A172 (cell line): ENCODE measurements around the gene RUNDC3A. TPM values are rescaled to one million over a fixed set of nuclear protein-coding genes. Genes with fewer than 3 reads are reported as not detected.

Experiments
- DNase-seq: peaks from one replicate; pipeline ENCODE4 v3.0.0-alpha.2; 2015; ENCODE audit warnings: low spot score
- total RNA-seq: library from RNA; depleted of rRNA; stranded (reverse); fragments of >200 nt; shearing (Covaris generic); gene quantifications from 2 replicates; pipeline ENCODE4 v1.2.3, GENCODE V29; 2014

Gene RUNDC3A
- total RNA-seq, 1 experiment from 2014 or later: not detected

DNA sequence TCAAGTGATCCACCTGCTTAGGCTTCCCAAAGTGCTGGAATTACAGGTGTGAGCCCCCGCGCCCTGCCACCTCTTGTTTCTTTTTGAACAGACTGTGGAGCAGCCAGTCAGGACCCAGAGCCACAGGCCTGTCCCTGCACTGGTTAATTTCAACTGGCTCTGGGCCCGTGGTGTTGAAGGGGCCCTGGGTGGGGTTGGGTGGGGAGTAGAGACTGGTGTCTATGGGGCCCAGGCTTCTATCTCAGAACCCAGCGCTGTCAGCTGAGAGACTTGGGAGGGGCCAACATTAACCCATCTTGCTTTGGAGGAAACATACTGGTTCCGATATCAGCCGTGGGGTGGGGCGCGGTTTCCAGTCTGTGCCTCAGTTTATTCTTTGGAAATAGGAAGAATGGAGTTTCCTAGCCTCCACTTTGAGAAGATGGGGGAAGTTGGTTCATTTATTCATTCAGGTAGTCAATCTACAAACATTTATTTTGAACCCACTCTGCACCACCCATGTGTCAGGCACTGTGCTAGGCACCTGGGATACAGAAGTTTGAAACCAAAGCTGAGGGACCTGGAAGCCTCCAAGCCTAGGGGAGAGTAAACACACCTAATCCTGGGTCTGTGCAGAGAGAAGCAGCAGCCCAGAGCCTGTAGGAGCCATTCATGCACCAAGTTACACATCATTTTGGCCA, 24.9 kb upstream of the RUNDC3A start:
- DNase-seq: no peak

DNA sequence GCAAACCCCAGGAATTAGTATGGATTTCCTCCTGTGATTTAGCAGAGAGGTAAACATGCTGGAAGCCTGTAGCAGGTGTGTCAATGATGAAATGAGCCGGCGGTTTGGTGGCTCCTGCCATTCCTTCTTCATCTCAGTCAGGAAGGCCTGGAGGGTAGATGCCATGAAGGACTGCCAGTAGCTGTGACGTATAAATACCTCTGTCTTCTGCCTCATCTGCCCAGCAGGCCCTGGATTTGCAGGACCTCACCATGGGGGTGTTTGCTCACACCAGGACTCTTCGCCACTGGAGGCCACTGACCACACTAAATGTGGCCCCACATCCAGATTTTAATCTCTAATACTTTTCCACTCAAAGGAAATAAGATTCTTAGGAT, 24.4 kb upstream of the RUNDC3A start:
- no peak for DNase-seq

DNA sequence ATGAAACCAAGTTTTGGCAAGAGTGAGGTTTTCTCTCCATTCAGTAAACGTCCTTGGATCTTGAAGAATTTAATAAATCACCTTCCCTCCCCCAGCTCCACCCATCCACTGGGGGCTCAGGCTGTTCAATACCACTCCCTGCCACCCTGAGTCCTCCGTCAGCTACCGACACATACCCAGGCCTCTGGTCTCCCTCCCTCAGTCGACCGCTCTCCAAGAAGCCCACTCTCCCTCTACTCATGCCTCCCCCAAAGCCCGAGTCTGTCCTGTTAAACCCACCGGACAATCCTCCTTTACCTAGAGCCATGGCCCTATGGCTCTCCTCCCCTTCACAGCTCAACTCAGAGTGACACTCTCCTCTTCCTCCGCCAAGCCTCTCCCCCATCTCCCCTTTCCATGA, 20.8 kb upstream of the RUNDC3A start:
- DNase-seq: no peak

DNA sequence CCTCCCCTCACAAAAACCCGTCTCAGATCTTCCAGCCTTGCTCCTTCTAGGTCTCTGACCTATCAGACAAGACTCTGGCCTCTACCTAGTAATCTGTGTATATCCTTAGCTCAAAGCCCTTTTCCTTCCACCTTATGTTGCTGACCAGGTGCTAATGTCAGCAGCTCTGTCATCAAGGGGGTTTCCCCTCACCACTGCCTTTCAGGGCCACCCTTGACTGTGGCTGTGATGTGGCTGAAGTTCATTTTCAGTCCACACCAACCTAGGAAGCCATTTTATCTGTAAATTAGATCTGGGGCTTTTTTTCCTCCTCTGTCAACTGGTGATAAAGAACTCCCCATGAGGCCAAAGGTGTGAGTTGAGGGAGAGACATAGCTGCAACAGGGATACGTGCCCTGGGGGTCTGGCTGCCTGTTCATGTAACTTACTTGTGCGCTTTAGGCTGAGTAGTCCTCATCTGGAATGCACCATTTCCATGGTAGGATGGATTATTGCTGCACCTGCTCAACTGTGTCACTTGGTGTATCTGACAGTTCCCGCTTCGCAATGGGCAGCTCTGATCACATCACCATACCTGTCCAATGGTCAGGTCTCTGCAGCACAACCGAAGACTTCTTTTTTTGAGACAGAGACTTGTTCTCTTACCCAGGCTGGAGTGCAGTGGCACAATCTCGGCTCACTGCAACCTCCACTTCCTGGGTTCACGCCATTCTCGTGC, 14.7 kb upstream of the RUNDC3A start:
- no peak for DNase-seq

DNA sequence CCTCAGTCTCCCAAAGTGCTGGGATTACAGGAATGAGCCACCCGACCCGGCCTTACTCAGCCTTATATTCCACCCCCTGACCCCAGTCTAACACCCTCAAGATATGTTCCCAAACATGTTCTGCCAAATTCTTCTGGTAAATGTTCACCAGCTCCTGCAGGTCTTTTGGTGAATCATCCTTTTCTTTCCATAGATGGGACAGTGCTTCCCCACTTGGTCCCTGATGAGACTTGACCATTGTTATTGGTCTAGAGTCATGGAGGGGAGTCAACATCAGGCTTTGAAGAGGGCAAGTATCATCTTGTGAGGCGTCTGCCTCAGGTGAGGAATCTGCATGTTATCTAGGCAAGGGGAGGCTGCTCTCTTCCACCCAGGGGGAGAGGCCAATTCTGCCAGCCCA, 10.4 kb upstream of the RUNDC3A start:
- DNase-seq: no peak

DNA sequence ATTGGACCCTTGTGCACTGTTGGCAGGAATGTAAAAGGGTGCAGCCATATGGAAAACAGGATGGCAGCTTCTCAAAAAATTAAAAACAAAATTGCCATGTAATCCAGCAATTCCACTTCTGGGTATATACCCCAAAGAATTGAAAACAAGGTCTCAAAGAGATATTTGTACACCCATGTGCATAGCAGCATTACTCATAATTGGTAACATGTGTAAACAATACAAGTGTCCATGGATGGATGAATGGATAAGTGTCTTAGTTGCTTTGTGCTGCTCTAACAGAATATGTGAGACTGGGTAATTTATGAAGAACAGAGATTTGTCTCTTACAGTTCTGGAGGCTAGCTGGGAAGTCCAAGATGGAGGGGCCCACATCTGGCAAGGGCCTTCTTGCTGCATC, 3.8 kb upstream of the RUNDC3A start:
- DNase-seq: no peak

DNA sequence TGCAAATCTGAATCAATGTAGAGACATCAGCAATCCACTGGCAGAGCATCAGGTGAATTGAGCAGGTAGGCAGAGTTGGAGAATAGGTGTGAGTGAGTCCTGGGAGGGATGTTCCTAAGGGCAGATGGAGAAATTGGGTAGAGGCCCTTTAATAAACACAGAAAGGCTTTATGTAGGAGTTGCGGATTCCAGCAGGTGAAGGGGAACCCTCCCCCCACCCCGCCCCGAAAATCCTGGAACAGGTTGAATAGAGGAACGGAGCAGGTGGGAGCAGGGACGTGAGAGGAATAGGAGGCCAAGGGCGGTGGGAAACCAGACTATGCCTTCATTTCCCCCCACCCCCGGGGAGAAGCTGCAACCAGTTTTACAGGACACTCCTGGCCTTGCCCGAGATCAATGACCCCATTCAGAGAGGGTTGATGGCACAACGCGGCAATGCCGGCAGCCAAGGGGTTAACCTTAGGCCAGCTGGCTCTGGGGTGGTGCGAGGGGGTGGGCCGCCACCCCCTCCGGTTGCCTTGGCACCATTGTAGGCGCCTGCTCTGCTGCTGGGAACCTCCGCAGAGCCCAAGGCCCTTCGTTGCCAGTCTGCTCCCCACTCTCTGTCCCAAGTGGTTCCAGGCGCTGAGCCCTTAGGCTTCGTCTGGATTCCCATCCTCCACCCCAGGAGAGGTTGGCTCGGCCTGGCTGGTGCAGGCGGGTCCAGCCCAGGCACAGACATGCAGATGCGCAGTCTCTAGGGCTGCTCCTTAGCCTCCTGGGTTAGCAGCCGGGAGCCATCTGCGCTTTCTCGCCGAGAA, 814 bp upstream of the RUNDC3A start:
- DNase-seq: peak; percentile 45

DNA sequence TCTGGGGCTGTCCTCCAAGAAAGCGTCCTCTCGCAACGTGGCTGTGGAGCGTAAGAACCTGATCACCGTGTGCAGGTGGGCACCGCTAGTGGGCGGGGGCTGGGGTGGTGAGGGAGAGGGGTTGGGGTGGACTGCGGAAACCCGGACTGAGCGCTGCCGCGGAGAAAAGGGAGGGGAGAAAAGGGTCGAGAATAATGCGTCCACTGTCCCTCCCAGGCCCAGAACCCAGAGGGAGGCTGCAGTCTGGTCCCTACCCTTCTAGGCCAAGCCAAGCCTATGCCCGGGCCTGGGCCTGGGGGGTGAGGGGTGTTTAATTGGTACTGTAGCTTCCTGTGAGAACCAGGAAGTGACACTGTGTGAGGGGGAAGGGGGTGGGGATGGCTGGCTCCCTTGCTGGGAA, 464 bp downstream of the RUNDC3A start:
- no peak for DNase-seq

DNA sequence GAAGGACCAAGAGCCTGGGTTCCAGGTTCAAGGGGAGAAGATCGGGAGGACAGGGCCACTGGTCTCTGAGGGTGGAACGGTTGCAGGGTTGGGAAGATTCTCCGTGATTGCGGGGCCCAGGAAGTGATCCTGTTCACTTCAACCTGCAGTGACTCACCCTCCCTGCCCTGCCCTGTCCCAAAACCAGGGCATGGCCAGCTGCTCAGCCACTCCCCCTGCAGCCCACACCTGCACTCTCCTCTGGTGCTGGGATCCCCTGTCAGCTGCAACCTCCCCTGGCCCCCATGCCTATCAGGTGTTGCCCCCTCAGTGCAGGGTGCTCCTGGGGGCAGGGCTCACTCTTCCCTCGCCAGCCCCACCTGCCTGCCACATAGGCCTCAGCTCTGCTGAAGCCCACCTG, 1.1 kb downstream of the RUNDC3A start:
- peak; percentile 27 for DNase-seq

DNA sequence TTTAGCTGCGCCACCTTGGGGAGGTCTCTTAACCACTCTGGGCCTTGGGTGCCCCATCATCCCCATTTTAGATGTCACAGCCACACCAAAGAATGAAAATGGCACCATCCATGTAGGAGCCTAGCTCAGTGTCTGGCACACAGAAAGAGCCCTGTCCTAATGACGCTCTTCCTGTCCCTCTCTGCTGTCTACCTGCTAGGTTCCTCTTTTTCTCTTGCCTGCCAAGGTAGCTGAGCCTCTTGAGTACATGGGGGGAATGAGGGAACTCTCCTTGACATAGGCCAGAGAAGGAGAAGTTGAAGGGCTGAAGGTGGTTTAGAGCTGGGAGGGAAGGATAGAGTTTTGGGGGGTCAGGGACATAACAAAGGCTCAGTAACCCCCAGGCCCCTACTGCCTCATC, 1.8 kb downstream of the RUNDC3A start:
- DNase-seq: no peak

DNA sequence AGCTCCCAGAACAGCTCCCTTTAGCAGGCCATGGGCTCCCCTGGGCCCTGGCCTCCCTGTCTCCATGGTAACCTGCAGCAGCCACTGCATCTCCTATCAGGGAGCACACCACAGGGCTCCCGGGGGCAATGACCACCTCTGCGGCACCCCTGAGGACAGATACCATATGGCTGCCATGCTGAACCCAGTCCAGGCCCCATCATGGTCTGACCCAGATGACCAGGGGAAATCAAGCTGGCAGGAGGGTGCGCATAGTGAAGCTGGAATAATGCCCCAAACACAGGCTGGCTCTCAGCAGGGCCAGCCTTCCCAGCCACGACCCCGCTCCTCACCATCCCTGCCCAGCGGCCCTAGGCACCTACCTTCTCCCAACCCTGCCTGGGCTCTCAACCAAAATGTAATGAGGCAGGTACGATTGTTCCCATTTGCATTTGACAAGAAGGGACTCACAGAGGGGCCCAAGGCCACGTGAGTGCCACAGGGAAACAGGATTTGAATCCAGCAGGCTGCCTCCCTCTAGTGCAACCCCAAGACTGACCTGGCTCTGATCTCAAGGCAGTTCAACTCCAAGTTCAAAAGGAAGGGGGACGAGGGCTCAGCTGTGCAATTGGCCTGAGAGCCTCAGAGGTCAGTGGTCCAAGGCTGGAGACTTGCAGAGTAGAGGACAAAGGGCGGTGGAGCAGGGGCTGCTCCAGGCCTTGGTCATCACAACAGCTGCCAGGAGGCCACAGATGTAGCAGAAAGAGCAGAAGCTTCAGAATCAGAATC, 2.4 kb downstream of the RUNDC3A start:
- DNase-seq: no peak

DNA sequence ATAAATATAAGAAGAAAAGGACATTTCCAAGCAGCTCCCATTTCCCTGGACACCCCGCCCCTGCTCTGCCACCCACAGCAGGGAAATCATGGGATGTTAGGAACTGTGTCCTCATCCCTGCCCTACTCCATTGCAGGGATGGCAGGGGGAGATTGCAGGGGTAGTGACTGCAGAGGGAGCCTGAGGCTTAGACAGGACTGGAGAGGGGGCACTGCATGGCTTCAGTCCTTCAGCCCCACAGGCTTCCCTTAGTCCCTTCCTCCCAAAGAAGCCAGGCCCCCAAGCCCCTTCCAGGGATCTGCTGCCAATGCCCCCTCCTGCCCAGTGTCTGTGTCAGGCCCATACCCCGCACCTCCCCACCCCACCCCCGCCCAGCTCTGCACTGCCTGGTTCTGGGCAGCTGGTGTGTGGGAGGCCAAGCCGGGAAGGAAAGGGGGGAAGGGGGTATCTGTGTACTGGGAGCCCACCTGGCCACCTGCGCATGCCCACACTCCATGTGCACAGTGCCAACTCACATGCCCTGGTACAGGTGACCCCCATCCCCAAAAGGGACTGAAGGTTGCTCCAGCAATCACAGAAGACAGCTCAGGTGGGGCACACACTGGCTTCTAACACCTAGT, 3.3 kb downstream of the RUNDC3A start:
- no peak for DNase-seq

DNA sequence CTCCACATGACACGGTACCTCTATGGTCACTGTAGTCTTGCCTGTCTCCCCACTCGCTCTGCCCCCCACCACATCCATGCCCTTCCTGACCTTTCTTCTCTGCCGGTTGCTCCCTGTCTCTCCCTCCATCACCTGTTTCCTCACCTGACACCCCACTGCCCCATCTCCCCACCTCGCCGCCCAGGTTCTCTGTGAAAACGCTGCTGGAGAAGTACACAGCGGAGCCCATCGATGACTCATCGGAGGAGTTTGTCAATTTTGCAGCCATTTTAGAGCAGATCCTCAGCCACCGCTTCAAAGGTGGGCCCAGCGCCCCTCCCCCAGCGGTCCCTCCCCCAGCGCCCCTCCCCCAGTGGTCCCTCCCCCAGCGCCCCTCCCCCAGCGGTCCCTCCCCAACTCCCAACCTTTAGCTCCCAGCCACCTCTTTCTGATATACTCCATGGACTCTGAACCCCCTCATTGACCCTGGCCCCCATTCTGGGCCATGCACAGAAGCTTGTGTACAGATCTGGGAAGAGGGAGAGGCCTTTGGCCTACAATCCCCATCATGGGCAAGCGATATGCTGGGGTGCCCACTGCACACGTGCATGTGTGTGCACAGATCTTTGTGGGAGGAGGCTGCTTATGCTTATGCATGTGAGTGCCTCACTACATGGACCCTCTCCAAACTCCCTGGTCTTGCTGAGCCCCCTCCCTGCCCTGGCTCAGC, 4.1 kb downstream of the RUNDC3A start:
- DNase-seq: no peak

DNA sequence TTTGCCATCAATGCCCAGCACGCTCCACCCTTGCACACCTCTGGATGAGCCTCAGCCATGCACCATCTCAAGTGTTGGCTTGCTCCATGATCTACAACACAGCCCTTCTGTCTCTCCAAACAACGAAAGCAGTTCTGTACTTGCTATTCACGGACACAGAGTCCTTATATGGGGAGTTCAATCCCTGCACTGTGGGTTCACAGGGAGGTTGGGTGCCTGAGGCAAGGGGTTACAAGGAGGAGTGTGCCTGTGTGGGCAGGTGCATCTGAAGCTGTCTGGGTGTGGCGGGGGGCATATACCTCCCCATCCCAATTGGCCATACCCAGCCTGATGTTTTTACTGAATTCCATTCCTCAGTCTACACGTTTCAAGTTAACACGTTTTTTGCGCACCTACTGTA, 5.6 kb downstream of the RUNDC3A start:
- no peak for DNase-seq

DNA sequence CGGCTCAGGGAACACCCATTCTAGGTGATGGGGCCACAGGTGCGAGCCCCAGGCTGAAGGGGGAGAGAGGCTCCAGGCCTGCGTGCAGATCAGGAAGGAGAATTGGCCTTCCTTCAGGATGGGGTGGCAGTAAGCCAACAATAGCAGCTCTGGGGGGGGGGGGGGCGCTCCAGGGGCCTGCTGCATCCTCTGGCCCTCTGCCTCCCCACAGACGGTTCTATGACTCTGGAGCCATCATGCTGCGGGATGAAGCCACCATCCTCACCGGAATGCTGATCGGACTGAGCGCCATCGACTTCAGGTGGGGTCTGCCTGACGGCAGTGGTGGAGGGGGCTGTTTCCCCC, 6.1 kb downstream of the RUNDC3A start:
- DNase-seq: no peak

DNA sequence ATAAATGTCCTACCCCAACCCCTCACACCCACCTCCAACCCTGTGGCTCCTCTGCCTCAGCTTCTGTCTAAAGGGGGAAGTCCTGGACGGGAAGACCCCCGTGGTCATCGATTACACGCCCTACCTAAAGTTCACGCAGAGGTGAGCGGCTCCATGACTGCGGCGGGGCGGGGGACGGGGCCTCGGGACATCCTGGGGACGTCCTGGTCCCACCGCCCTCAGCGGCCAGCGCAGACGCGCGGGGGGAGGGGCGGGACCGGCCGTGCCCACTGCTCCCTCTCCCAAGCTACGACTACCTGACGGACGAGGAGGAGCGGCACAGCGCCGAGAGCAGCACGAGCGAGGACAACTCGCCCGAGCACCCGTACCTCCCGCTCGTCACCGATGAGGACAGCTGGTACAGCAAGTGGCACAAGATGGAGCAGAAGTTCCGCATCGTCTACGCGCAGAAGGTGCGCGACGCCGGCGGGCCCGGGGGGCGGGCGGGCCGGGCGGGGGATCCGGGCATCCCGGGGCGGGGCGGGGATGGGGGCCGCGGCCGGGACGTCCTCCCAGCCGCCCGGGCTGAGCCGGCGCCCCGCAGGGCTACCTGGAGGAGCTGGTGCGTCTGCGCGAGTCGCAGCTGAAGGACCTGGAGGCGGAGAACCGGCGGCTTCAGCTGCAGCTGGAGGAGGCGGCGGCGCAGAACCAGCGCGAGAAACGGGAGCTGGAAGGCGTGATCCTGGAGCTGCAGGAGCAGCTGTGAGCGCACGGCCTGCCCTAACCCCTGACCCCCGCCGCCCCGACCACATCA, 6.7 kb downstream of the RUNDC3A start:
- DNase-seq: no peak

DNA sequence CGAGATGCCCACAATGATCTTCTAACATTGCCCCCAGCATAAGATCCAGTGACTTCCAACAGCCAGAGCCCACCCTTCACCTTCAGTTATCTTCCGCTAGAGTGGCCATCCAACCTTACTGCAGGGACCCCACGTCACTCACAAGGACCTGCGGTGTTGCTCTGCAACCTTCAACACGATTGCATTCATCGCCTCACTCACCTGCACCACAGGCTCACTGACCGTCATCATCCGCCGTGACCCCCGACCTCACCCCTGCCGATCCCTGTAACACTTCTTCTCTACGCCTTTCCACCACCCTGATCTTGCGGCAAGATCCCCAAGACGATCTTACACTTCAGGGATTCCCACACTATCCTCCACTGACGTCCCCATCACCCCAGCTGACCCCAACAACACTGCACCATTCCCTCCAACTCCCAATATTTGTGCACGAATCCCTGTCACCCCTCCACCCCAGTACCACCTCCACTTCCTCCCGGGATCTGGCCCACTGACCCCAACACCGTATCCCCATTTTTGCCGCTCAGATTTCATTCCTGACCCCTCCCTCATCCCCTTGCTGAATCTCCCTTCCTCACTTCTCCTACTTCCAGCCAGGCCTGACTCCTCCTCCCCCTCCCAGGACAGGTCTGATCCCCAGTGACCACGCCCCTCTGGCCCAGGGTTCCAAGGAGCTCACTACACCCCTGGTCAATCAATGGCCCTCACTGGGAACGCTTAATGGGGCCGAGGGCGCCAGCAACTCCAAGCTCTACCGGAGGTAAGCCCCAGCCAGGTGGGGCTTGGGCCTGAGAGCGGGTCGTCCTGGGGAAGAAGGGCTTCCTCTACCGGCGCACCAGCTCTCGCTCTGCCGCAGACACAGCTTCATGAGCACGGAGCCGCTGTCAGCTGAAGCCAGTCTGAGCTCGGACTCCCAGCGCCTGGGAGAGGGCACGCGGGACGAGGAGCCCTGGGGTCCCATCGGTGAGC, 7.6 kb downstream of the RUNDC3A start:
- DNase-seq: no peak

DNA sequence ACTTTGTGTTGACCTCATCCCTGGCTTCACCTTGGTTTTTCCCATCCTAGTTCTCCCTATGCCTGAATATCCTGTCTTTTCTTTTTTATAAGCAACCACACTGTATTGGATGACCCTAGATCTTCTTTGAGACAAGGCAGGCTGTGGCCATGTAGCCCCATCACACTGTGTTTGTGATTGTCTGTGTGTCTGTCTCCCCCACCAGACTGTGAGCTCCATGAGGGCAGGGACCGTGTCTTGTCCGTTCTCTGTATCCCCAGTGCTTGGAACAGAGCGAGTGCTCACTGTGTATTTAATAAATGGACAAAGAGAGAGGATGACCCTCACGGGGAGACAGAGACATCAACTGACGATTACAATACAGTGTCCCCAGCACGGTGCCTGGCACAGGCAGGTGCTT, 9.1 kb downstream of the RUNDC3A start:
- no peak for DNase-seq
